GM12891 (cell line): ENCODE results near the gene COL21A1.

Experiments used
- PAX5 ChIP-seq: IDR thresholded peaks from 2 replicates; pipeline ENCODE4 v1.6.1; 2011; ENCODE audit warnings: low read length, moderate library complexity, mild to moderate bottlenecking; ENCODE audit not compliant: insufficient read depth, severe bottlenecking
- POLR2A ChIP-seq: IDR thresholded peaks from 2 replicates; pipeline ENCODE4 v1.6.1; 2011; ENCODE audit warnings: low read depth, low read length, control low read depth
- POLR2AphosphoS5 ChIP-seq: IDR thresholded peaks from 2 replicates; pipeline ENCODE4 v1.6.1; 2011; ENCODE audit warnings: low read depth, low read length, control low read depth
- POU2F2 ChIP-seq: IDR thresholded peaks from 2 replicates; pipeline ENCODE4 v1.6.1; 2011; ENCODE audit warnings: low read depth, mild to moderate bottlenecking, control low read depth, low read length, moderate library complexity
- SPI1 ChIP-seq: IDR thresholded peaks from 2 replicates; pipeline ENCODE4 v1.6.1; 2011; ENCODE audit warnings: low read depth, low read length, control low read depth
- TAF1 ChIP-seq: IDR thresholded peaks from 2 replicates; pipeline ENCODE4 v1.6.1; 2011; ENCODE audit warnings: low read depth, low read length, control low read depth

- no peak for TF ChIP-seq POLR2A
- TF ChIP-seq POLR2AphosphoS5: no peak
- no peak for TF ChIP-seq TAF1
- no peak for TF ChIP-seq PAX5
- TF ChIP-seq SPI1: no peak
- no peak for TF ChIP-seq POU2F2
These were observed 32.7 kb downstream of the COL21A1 start for GRCh38 chr6:56214703-56215101.
